Lower lobe of right lung (tissue), 2 donors: ENCODE results near the gene CIAO2B. TPM values are rescaled to one million over a fixed set of nuclear protein-coding genes. Genes with fewer than 3 reads are reported as not detected.
A peak's percentile ranks its signal among the peaks of the same experiment; 100 is the strongest.

ENCODE experiments used
- ATAC-seq, 2 donors: fragments of 200-7000 bp; cut with Tn5 transposase; one replicate each; pipeline ENCODE4 v1.9.1; 2020 to 2022; ENCODE audit warnings: mild to moderate bottlenecking in 2 of 2, moderate library complexity in 2 of 2
- DNase-seq: peaks from one replicate; pipeline ENCODE4 v3.0.0-alpha.2; 2020
- H3K27ac ChIP-seq: fragments of 200-600 bp; one replicate; pipeline ENCODE4 v1.8.0; 2022
- H3K27me3 ChIP-seq: fragments of 200-600 bp; one replicate; pipeline ENCODE4 v1.8.0; 2022; ENCODE audit warnings: low read depth
- H3K36me3 ChIP-seq: fragments of 200-600 bp; one replicate; pipeline ENCODE4 v1.8.0; 2022; ENCODE audit warnings: mild to moderate bottlenecking
- H3K4me1 ChIP-seq: fragments of 200-600 bp; one replicate; pipeline ENCODE4 v1.8.0; 2022
- H3K4me3 ChIP-seq: fragments of 200-600 bp; one replicate; pipeline ENCODE4 v1.8.0; 2022; ENCODE audit warnings: mild to moderate bottlenecking
- H3K9me3 ChIP-seq: fragments of 200-600 bp; one replicate; pipeline ENCODE4 v1.8.0; 2022
- intact Hi-C: fragments of 100-400 bp; cut with DNase I; formaldehyde crosslinking; loops from one replicate; pipeline ENCODE4 v1.11.0; 2022
- total RNA-seq: library from RNA; stranded (reverse); fragmentation: NEBNext Ultra II Directional; extraction: Animal tissue kit (Norgen Biotek cat#: 25700); gene quantifications from one replicate; pipeline ENCODE4 v1.2.1, GENCODE V29; 2021
- TF ChIP-seq, protein P1 (sequence below): fragments of 200-600 bp; IDR thresholded peaks from one replicate; pipeline ENCODE4 v1.8.0; 2022; ENCODE audit warnings: antibody characterized with exemption, mild to moderate bottlenecking
- donor health status: DM: no; HTN: yes; CAD: no; lungs with severe emphysema.

The CIAO2B gene
- total RNA-seq, 1 donor from 2014 or later, result 76.8 TPM

DNA sequence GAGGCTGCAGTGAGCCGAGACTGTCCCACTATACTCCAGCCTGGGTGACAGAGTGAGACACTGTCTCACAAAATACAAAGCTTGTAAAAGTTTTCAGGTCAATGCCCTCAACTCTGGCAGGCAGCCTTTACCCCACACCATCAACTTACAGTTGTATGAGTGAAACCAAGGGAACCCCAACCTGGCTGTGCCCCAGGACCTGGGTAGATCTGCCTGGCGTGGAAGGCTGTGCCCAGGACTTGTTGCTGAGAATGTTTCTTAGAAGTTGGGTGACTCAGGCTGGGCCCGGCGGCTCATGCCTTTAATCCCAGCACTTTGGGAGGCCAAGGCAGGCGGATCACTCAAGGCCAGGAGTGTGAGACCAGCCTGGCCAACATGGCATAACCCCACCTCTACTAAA lies 34.6 kb upstream of the CIAO2B start:
- Histone ChIP-seq H3K9me3 (no peaks in the 10 kb centered on the region), H3K36me3 (no peaks in the 10 kb centered on the region), H3K4me1 (no peaks in the 10 kb centered on the region), H3K4me3 (no peak overlapping the region), H3K27ac (no peak overlapping the region), H3K27me3 (no peaks in the 10 kb centered on the region)
- ATAC-seq (no peak), DNase-seq (no peak)
- TF ChIP-seq, protein P1, sequence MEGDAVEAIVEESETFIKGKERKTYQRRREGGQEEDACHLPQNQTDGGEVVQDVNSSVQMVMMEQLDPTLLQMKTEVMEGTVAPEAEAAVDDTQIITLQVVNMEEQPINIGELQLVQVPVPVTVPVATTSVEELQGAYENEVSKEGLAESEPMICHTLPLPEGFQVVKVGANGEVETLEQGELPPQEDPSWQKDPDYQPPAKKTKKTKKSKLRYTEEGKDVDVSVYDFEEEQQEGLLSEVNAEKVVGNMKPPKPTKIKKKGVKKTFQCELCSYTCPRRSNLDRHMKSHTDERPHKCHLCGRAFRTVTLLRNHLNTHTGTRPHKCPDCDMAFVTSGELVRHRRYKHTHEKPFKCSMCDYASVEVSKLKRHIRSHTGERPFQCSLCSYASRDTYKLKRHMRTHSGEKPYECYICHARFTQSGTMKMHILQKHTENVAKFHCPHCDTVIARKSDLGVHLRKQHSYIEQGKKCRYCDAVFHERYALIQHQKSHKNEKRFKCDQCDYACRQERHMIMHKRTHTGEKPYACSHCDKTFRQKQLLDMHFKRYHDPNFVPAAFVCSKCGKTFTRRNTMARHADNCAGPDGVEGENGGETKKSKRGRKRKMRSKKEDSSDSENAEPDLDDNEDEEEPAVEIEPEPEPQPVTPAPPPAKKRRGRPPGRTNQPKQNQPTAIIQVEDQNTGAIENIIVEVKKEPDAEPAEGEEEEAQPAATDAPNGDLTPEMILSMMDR, result no peak
- intact Hi-C loops, result no loop called here

- H3K4me1 ChIP-seq, result peaks cover 5% of the 10 kb centered on the region
- ATAC-seq (no peak), DNase-seq (no peak)
- H3K4me3 ChIP-seq, result no peak overlapping the region
- H3K27me3 ChIP-seq, result no peaks in the 10 kb centered on the region
- TF ChIP-seq, protein P1, result no peak
- no peak overlapping the region for H3K27ac ChIP-seq
- intact Hi-C loops, result no loop called here
- no peaks in the 10 kb centered on the region for H3K9me3 ChIP-seq
- H3K36me3 ChIP-seq, result no peaks in the 10 kb centered on the region
These were observed 29.8 kb upstream of the CIAO2B start for GRCh38 chr16:66964049-66964448.

DNA sequence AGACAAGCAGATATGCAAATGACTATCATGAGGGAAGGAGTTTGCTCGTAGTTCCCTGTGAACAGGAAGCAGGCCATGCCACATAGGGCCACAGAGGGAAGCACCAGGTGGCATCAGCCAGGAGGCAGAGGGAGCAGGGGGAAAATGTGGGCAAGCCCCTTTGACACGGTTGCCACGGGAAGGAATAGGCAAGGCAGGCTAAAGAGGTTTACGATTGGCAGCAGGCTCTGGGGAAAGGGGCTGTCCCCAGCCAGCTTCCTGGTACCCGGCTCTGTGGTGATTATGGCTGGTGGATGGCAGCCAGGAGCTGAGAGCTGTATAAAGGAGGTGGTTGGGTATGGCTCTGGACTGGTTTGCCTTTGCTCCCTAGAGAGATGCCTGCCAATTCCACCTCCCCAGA lies 27.7 kb upstream of the CIAO2B start:
- peak; percentile 69 for DNase-seq
- intact Hi-C loops, result no loop called here
- peak; percentile 57 to 71 for ATAC-seq
- Histone ChIP-seq H3K27ac (no peak overlapping the region), H3K27me3 (no peaks in the 10 kb centered on the region), H3K4me1 (peaks cover 5% of the 10 kb centered on the region), H3K36me3 (no peaks in the 10 kb centered on the region), H3K9me3 (no peaks in the 10 kb centered on the region), H3K4me3 (no peak overlapping the region)
- TF ChIP-seq, protein P1, result no peak

DNA sequence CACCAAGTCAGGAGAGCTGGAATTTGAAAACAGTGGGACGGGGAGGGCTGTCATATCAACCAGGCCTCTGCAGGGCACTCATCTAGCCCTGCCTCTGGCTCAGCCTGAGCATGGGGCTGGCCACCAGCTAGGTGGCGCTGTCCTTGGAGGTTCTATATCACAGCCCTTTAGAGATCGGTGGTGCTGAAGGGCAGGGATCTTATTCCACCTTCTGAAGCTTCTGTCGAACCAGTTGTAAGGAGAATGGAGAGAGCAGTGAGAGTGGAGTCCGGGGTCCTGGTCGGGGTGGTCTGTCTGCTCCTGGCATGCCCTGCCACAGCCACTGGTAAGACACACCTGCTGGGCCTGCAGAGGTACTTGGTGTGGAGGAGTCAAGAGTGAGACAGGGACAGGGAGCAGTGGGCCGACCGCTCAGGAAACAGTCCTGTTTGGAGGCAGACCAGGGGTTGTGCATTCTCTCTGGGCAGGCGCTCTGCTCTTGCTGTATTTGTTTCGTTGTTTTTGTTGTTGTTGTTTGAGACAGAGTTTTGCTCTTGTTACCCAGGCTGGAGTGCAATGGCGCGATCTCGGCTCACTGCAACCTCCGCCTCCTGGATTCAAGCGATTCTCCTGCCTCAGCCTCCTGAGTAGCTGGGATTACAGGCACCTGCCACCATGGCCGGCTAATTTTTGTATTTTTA lies 27.0 kb upstream of the CIAO2B start, which contains the start of gene CES3:
TSS of gene CES3 (plus strand) at position 202 of the 680 bp plus-strand sequence. CDS start at position 244, 42 bp downstream.
- TF ChIP-seq, protein P1, result peak; percentile 74
- Histone ChIP-seq H3K4me1 (peaks cover 5% of the 10 kb centered on the region), H3K36me3 (no peaks in the 10 kb centered on the region), H3K4me3 (no peak within 1 kb of the TSS), H3K27me3 (no peaks in the 10 kb centered on the region), H3K9me3 (no peaks in the 10 kb centered on the region), H3K27ac (no peak within 1 kb of the TSS)
- DNase-seq, result peak; percentile 81
- ATAC-seq, result peak; percentile 83 to 84
- intact Hi-C loops, result no loop called here

- DNase-seq (no peak), ATAC-seq (no peak)
- no peaks in the 10 kb centered on the region for H3K36me3 ChIP-seq
- intact Hi-C loops, result no loop called here
- H3K9me3 ChIP-seq, result no peaks in the 10 kb centered on the region
- H3K4me1 ChIP-seq, result peaks cover 5% of the 10 kb centered on the region
- no peak overlapping the region for H3K27ac ChIP-seq
- H3K4me3 ChIP-seq, result no peak overlapping the region
- no peaks in the 10 kb centered on the region for H3K27me3 ChIP-seq
- TF ChIP-seq, protein P1, result no peak
These were observed 26.1 kb upstream of the CIAO2B start for GRCh38 chr16:66960270-66960669.
